ENCODE measurements around the gene TCERG1L.

- TF ChIP-seq POLR2A (IDR thresholded peaks at IDR 0.05) (no peak), CTCF (IDR thresholded peaks at IDR 0.05) (no peak)
Measured at GRCh38 chr10:131141207-131141606, 170.3 kb downstream of the TCERG1L start.

Data from body of pancreas (tissue), 4 donors.